HG03103 (cell line): ENCODE measurements around the gene TMEM126A.
A peak's percentile ranks its signal among the peaks of the same experiment; 100 is the strongest.

Experiments
- ATAC-seq: cut with Tn5 transposase; IDR thresholded peaks from one replicate; pipeline ENCODE4 v1.9.1; 2021; ENCODE audit warnings: low read depth; ENCODE audit not compliant: unreplicated experiment

TMEM126A gene

DNA sequence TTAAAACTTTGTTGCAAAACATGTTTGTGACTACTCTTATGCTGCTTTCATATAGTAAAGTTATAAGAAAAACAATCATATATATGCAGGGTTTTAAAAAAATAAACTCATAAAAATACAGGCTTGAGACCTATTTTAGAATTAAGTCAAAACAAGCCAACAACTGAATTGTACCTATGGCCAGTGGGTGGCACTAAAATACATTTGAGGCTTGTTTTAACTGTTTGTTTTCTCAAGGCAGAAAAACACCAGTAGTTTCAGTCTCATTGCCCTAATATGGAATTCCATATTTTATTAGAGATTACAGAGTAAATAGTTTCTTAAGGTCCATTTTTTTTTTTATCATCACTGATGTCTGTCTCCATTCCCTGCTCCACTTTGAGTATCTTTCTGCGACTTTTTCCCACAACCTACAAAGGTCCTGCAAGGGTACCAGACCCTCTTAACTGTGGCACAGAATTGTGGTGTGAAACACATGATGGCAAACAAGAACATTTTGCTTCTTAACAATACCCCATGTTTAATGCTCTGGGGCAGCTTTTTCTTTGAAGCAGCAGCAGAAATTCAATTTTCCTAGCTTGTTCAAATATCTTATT lies 46.7 kb downstream of the TMEM126A start:
- no peak for ATAC-seq

- ATAC-seq: no peak
Observed at GRCh38 chr11:85695546-85695945, 47.8 kb downstream of the TMEM126A start.

DNA sequence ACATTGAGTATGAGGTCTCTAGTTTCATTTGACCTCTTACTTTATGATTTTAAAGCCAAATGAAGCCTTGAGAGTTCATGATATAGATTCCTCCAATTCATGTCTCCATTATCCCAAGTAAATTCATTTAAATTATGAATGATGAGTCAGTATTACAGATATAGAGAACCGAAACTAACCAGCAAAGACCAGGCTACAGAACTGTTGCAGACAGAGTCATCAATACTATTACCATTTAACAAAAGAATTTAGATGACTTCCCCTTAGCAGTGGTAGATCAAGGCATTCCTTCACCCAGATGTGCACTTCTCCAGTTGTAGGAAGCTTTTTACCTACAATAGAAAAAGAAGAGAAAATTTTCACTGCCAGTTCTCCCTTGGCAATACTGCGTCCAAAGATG lies 50.0 kb downstream of the TMEM126A start:
- ATAC-seq: no peak

DNA sequence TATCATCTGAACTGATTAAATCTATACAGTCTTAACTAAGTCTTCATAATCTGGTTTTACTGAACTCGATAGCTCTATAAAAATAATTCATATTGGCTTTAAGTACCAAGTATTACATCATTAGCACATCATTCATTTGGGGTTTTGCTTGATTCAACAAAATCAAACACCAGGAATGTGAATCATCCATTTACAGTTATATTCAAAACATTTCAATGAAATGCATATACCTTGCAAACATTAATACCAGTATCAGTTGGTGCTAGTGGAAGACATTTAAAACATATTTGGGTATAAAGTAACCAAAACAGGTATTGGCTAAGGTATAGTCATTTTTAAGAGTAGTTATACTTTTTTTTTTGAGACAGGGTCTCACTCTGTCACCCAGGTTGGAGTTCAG lies 50.4 kb downstream of the TMEM126A start:
- ATAC-seq: no peak

GRCh38 chr11:85699957-85700741 lies 52.4 kb downstream of the TMEM126A start:
- ATAC-seq: peak; percentile 55

DNA sequence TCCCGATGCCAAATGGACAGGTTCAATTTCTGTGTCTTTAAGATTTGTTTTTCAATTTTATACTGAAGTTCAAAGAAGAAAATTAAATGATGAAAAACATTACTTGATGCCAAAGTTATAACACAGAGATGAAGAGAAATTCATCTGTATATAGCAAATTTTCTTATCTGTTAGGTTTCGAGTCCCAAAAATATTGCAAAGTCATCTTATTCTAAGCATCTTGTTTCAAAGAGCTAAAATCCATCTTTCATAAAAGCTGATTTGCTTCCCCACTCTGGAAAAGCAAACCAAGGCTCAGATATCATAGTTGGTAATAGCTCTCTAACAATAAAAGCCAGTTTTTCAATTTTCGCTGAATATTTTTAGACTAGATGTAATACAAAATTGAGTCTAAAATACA lies 57.2 kb downstream of the TMEM126A start:
- ATAC-seq: no peak

- no peak for ATAC-seq
Observed at GRCh38 chr11:85705800-85706199, 58.0 kb downstream of the TMEM126A start.
